Tibial artery (tissue), 4 donors: Measurements from ENCODE around the gene SULF2.

Source experiments
- DNase-seq, 2 donors: peaks; one replicate each; pipeline ENCODE4 v3.0.0-alpha.2; 2019
- H3K27ac ChIP-seq, 2 donors: fragments of 200-600 bp; sonication (generic) in 1 of 2; 1 replicate in 1 of 2; 2 replicates in 1 of 2; pipeline ENCODE4 v1.5.1; 2018 to 2019; ENCODE audit warnings: mild to moderate bottlenecking in 1 of 2
- H3K27me3 ChIP-seq, 2 donors: fragments of 200-600 bp; sonication (generic) in 1 of 2; one replicate each; pipeline versions ENCODE4 v1.5.1 to v1.6.0; 2016 to 2019
- H3K36me3 ChIP-seq, 3 donors: fragments of 200-600 bp; sonication (generic) in 2 of 3; one replicate each; pipeline ENCODE4 v1.5.1; 2016 to 2019; ENCODE audit warnings: mild to moderate bottlenecking in 2 of 3
- H3K4me1 ChIP-seq, 4 donors: fragments of 200-600 bp; sonication (generic) in 2 of 4; 1 replicate in 3 of 4; 2 replicates in 1 of 4; pipeline ENCODE4 v1.5.1; 2016 to 2019
- H3K4me3 ChIP-seq, 2 donors: fragments of 200-600 bp; sonication (generic) in 1 of 2; 1 replicate in 1 of 2; 2 replicates in 1 of 2; pipeline ENCODE4 v1.5.1; 2018 to 2019; ENCODE audit warnings: mild to moderate bottlenecking in 2 of 2
- H3K9me3 ChIP-seq, 3 donors: fragments of 200-600 bp; sonication (generic) in 1 of 3; one replicate each; pipeline ENCODE4 v1.5.1; 2016 to 2019
- intact Hi-C: fragments of 100-400 bp; cut with DNase I; formaldehyde crosslinking; loops from one replicate; pipeline ENCODE4 v1.15.0; 2023; ENCODE audit warnings: low total_unique reads
- TF ChIP-seq, protein P1 (sequence below), 2 experiments: fragments of 200-600 bp in 1 of 2; fragments of 450-650 bp in 1 of 2; IDR thresholded peaks; one replicate each; pipeline ENCODE4 v1.5.1; 2017 to 2019; ENCODE audit warnings: antibody characterized with exemption in 2 of 2, mild to moderate bottlenecking in 1 of 2, moderate library complexity in 1 of 2

The SULF2 gene

DNA sequence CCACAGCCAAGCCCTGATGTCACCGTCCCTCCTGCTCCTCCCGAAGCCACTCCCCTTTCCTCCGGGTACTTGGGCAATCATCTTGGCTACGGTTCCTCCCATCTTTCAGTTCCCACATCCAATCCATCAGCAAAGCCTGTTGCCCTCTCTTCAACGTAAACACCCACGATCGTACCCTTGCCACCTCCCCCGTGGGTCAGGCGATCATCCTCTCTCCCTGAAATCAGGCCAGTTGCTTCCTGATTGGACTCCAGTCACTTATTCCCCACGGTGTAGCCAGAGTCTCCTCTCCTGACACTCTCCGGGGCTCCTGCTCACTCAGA is 44.5 kb downstream of the SULF2 start:
- intact Hi-C loops, result no loop called here
- DNase-seq, result peak in 1 of 2 donors; percentile 58
- H3K9me3 ChIP-seq, result no peaks in the 10 kb centered on the region
- H3K27ac ChIP-seq, result no peak overlapping the region
- H3K4me1 ChIP-seq, result peaks cover 0 to 11% (median 3%) of the 10 kb centered on the region in 4 donors
- TF ChIP-seq, protein P1, sequence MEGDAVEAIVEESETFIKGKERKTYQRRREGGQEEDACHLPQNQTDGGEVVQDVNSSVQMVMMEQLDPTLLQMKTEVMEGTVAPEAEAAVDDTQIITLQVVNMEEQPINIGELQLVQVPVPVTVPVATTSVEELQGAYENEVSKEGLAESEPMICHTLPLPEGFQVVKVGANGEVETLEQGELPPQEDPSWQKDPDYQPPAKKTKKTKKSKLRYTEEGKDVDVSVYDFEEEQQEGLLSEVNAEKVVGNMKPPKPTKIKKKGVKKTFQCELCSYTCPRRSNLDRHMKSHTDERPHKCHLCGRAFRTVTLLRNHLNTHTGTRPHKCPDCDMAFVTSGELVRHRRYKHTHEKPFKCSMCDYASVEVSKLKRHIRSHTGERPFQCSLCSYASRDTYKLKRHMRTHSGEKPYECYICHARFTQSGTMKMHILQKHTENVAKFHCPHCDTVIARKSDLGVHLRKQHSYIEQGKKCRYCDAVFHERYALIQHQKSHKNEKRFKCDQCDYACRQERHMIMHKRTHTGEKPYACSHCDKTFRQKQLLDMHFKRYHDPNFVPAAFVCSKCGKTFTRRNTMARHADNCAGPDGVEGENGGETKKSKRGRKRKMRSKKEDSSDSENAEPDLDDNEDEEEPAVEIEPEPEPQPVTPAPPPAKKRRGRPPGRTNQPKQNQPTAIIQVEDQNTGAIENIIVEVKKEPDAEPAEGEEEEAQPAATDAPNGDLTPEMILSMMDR (IDR thresholded peaks at IDR 0.05), result no peak
- H3K4me3 ChIP-seq, result no peak overlapping the region
- H3K36me3 ChIP-seq, result peaks cover 0 to 12% (median 6%) of the 10 kb centered on the region in 3 donors
- H3K27me3 ChIP-seq, result no peaks in the 10 kb centered on the region

DNA sequence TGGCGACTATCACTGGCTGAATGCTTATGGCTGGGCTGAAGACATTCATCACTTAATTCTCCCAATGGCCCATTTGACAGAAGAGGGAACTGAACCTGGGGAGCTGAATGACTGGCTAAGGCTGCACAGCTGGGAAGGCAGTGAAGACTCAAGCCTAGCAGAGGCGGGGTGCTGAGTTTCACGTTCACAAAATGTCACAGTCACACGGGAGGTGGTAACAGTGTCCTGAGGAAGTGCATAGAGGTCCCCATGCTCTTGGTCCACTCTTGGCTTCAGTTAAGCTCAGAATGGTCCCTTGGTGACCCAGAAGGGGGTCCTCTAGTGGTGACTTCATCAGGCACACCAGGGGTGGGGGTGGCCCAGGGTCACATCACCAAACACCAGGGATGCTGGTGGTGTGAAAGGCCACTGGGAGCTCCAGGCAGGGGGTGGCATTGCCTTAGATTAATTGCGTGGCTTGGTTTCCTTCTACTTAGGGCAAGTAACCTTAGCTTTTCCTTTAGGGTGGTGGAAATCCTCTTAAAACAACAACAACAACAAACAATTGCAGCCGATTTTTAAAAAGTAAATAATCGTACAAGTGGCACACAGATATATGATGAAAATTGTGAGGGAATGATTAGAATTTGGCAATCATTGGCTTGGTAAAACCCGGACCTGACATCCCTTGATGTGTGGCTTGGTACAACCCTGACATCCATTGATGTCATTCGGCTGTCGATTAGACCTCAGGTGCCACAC is 45.0 kb downstream of the SULF2 start:
- Histone ChIP-seq H3K4me1 (peaks cover 0 to 11% (median 3%) of the 10 kb centered on the region in 4 donors), H3K27ac (no peak overlapping the region), H3K27me3 (no peaks in the 10 kb centered on the region), H3K36me3 (peaks cover 0 to 17% (median 11%) of the 10 kb centered on the region in 3 donors), H3K4me3 (no peak overlapping the region), H3K9me3 (no peaks in the 10 kb centered on the region)
- TF ChIP-seq, protein P1 (IDR thresholded peaks at IDR 0.05), result no peak
- no peak for DNase-seq
- intact Hi-C loops, result no loop called here

DNA sequence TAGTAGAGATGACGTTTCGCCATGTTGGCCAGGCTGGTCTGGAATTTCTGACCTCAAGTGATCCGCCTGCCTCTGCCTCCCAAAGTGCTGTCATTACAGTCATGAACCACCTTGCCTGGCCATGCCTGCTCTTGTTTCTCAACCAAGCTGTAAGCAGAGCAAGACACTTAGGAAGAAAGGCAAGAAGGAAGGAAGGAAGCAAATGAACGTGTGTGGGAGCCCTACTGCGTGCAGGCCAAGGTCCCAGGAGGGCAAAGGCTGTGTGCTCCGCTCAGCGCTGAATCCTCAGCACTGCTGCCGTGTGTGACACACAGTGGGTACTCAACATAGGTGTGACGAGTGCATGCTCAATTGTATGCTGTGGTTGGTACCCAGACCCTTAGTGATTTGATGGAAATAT is 47.4 kb downstream of the SULF2 start:
- Histone ChIP-seq H3K36me3 (peaks cover 0 to 20% (median 15%) of the 10 kb centered on the region in 3 donors), H3K9me3 (no peaks in the 10 kb centered on the region), H3K27me3 (no peaks in the 10 kb centered on the region), H3K27ac (no peak overlapping the region), H3K4me1 (peaks cover 0 to 11% (median 3%) of the 10 kb centered on the region in 4 donors), H3K4me3 (no peak overlapping the region)
- TF ChIP-seq, protein P1 (IDR thresholded peaks at IDR 0.05), result no peak
- no peak for DNase-seq
- intact Hi-C loops, result no loop called here

DNA sequence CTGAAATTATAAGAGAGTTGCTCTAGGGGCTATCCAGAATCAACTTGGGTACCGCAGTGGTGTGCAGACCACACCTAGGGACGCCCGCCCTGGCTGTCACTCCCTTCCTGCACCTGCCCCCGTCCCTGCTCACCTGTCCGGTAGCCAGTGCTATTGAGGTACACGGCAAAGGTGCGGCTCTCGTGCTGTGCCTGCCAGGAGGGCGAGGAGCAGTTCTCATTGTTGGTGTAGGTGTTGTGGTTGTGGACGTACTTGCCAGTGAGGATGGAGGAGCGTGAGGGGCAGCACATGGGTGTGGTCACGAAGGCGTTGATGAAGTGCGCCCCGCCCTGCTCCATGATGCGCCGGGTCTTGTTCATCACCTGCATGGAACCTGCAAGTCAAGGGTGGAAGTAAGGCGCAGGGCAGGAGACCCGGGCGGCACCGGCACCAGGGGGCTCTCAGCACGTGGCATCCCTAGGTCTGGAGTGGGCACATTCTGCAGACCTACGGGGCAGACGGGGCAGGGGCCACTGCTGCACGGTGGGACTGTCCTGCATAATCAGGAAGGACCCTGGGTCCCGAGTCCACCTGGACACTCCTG is 48.6 kb downstream of the SULF2 start:
- DNase-seq, result no peak
- no peaks in the 10 kb centered on the region for H3K27me3 ChIP-seq
- H3K36me3 ChIP-seq, result peaks cover 0 to 20% (median 15%) of the 10 kb centered on the region in 3 donors
- no peak overlapping the region for H3K4me3 ChIP-seq
- H3K9me3 ChIP-seq, result no peaks in the 10 kb centered on the region
- intact Hi-C loops, result no loop called here
- H3K4me1 ChIP-seq, result peaks cover 0 to 2% (median 0%) of the 10 kb centered on the region in 4 donors
- H3K27ac ChIP-seq, result no peak overlapping the region
- TF ChIP-seq, protein P1 (IDR thresholded peaks at IDR 0.05), result no peak

DNA sequence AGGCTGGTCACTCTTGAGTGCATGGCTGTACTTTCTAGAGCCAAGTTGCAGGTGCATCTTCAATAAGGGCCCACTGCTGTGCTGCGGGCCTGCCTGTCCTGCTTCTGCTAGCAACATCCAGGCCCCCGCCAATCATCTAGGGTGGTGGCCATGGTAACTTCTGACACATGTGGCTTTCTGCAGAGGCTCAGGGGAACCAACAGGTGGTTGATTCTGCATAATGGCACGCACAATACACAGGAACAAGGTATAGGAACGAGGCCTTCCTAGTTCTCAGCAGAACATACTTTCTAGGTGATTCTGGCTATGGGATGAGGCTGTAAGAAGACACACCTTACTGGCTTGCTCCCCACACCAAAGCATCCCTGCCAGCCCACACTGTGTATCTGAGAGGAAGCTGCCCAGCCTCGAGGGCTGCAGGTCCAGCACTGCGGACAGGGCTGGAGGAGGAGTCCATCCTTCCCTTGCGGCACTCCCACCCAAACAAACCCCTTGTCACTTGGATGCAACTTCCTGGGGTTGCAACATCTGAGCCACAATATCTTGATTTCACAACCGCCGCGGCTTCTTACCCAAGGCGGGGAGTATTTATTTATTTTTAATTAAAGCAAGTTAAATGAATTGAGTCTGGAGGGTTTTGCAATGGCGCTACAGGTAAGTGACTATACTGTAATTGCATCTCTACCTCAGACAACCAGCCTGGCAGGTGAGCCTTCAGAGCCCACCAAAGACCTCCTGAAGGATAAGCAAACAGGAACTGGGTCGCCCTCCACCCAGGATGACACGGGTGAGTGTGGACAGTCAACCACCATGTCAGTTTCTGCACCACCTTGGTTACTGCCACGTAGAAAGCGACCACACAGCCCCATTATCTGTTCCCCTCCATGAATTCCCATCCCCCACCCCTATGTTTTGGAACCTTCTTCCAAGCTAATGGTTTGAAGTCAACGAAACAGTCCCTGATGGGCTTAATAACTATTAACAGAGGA is 49.6 kb downstream of the SULF2 start:
- TF ChIP-seq, protein P1 (IDR thresholded peaks at IDR 0.05), result no peak
- Histone ChIP-seq H3K27ac (no peak overlapping the region), H3K4me3 (no peak overlapping the region), H3K36me3 (peaks cover 0 to 20% (median 15%) of the 10 kb centered on the region in 3 donors), H3K9me3 (no peaks in the 10 kb centered on the region), H3K27me3 (no peaks in the 10 kb centered on the region), H3K4me1 (no peaks in the 10 kb centered on the region)
- intact Hi-C loops, result no loop called here
- DNase-seq, result peak in 1 of 2 donors; percentile 40
